Hepatocyte (in vitro differentiated cells): ENCODE results near the gene MAP2K2. TPM values are rescaled to one million over a fixed set of nuclear protein-coding genes. Genes with fewer than 3 reads are reported as not detected.

ENCODE experiments used
- DNase-seq: peaks from one replicate; pipeline ENCODE4 v3.0.0-alpha.2; 2016; ENCODE audit warnings: low spot score
- H2AFZ ChIP-seq: fragments of 200-600 bp; sonication (generic); 2 replicates; pipeline ENCODE4 v1.6.0; 2016; ENCODE audit warnings: antibody characterized with exemption, mild to moderate bottlenecking
- H3K27ac ChIP-seq: fragments of 200-600 bp; sonication (generic); 2 replicates; pipeline ENCODE4 v1.5.1; 2016; ENCODE audit warnings: mild to moderate bottlenecking
- H3K27me3 ChIP-seq: fragments of 200-600 bp; sonication (generic); 2 replicates; pipeline ENCODE4 v1.6.1; 2016
- H3K36me3 ChIP-seq: fragments of 200-600 bp; sonication (generic); replicated peaks from 2 replicates; pipeline ENCODE4 v1.5.1; 2016; ENCODE audit warnings: low read depth; ENCODE audit not compliant: insufficient read depth
- H3K4me1 ChIP-seq: fragments of 200-600 bp; sonication (generic); 2 replicates; pipeline ENCODE4 v1.5.1; 2016; ENCODE audit warnings: mild to moderate bottlenecking, moderate library complexity; ENCODE audit not compliant: insufficient read depth
- H3K4me2 ChIP-seq: fragments of 200-600 bp; sonication (generic); 2 replicates; pipeline ENCODE4 v1.6.0; 2016
- H3K4me3 ChIP-seq: fragments of 200-600 bp; sonication (generic); 2 replicates; pipeline ENCODE4 v1.5.1; 2016; ENCODE audit warnings: mild to moderate bottlenecking
- H3K79me2 ChIP-seq: fragments of 200-600 bp; sonication (generic); 2 replicates; pipeline ENCODE4 v1.6.0; 2017; ENCODE audit warnings: mild to moderate bottlenecking
- H3K9me2 ChIP-seq: fragments of 200-600 bp; sonication (generic); replicated peaks from 2 replicates; pipeline ENCODE4 v1.6.0; 2017; ENCODE audit warnings: mild to moderate bottlenecking; ENCODE audit not compliant: insufficient read depth
- H3K9me3 ChIP-seq: fragments of 200-600 bp; sonication (generic); 2 replicates; pipeline ENCODE4 v1.5.1; 2016; ENCODE audit warnings: low read depth, mild to moderate bottlenecking
- H4K20me1 ChIP-seq: fragments of 200-600 bp; sonication (generic); 2 replicates; pipeline ENCODE4 v1.6.0; 2016; ENCODE audit warnings: mild to moderate bottlenecking; ENCODE audit not compliant: insufficient read depth, poor library complexity, severe bottlenecking
- CTCF ChIP-seq: fragments of 200-600 bp; sonication (generic); IDR thresholded peaks from 2 replicates; pipeline ENCODE4 v1.5.1; 2016; ENCODE audit warnings: antibody characterized with exemption, mild to moderate bottlenecking; ENCODE audit not compliant: poor library complexity
- EZH2 ChIP-seq: fragments of 200-600 bp; sonication (generic); IDR thresholded peaks from 2 replicates; pipeline ENCODE4 v1.6.1; 2016; ENCODE audit warnings: antibody characterized with exemption, mild to moderate bottlenecking, borderline replicate concordance
- EZH2phosphoT487 ChIP-seq: fragments of 200-600 bp; sonication (generic); IDR thresholded peaks from one replicate; pipeline ENCODE4 v1.6.1; 2018; ENCODE audit warnings: antibody characterized with exemption, mild to moderate bottlenecking, low read depth, moderate library complexity; ENCODE audit not compliant: unreplicated experiment, severe bottlenecking
- WGBS: methylation state at CpG from one replicate; pipeline ENCODE4 v1.1.6; 2016; ENCODE audit warnings: low lambda C conversion rate; ENCODE audit errors: missing lambda C conversion rate; 5-methylcytosine and 5-hydroxymethylcytosine counted together
- polyA plus RNA-seq: library from polyadenylated mRNA; unstranded; fragments of >200 nt; fragmentation: Nextera tagmentation; extraction: Ambion mirVana; gene quantifications from 2 replicates; pipeline ENCODE4 v1.2.1, GENCODE V29; 2016
- total RNA-seq: library from RNA; depleted of rRNA; stranded (reverse); fragments of >200 nt; gene quantifications from 2 replicates; pipeline ENCODE4 v1.2.3, GENCODE V29; 2014

The MAP2K2 gene
- total and polyA plus RNA-seq, 2 experiments from 2014 or later, result 135 to 188 TPM

DNA sequence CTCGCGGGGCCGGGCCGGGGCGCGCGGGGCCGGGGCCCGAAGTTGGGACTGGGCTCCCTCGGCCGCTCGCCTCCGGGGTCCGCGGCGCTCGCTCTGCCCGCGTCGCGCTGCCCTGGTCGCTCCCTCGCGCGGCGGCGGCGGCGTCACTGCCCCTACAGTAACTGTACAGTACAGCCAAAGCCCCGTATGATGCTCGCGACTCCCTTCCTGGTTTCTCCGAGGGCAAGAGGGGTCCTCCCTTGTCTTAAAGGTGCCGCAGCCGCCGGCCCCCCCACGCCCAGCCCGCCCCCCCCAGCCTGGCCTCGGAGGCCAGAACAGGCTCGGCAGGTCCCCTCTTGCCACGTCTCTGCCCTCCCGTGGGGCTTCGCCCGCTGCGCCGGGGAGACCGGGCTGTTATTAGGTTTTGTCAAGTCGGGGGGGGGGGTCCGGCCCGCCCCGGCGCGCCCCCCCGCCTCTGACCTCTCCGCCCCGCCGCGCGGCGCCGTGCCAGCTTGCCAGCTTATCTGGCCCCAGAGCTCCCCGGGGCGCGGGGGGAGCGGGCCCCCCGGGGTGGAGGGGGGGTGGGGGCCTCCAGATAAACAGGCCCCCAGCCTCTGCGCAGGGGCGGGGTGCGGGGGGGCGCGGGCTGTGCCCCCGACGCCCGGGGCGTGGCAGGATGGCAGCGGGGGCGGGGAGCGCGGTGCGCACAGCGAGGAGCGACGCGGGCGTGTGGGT lies 57.1 kb downstream of the MAP2K2 start, which contains the start of gene ZBTB7A:
TSS of gene ZBTB7A (minus strand) at position 218 of the 714 bp plus-strand sequence. CDS start 11,667 bp downstream, outside the sequence.
- DNase-seq, result peak; percentile 90
- H3K4me1 ChIP-seq, result peaks cover 22% of the 10 kb centered on the region
- no peaks in the 10 kb centered on the region for H3K9me2 ChIP-seq
- H3K4me2 ChIP-seq, result peak within 1 kb of the TSS; percentile 97
- WGBS, result 2% methylated on average over 19 of the region's 85 CpGs
- peak within 1 kb of the TSS; percentile 98 for H3K27ac ChIP-seq
- TF ChIP-seq CTCF, result no peak
- no peak for TF ChIP-seq EZH2phosphoT487
- TF ChIP-seq EZH2, result no peak
- H3K4me3 ChIP-seq, result peak within 1 kb of the TSS; percentile 100
- H4K20me1 ChIP-seq, result peaks cover 32% of the 10 kb centered on the region
- no peaks in the 10 kb centered on the region for H3K27me3 ChIP-seq
- H2AFZ ChIP-seq, result peak within 1 kb of the TSS; percentile 96
- no peaks in the 10 kb centered on the region for H3K9me3 ChIP-seq
- H3K79me2 ChIP-seq, result peaks cover 36% of the 10 kb centered on the region
- no peaks in the 10 kb centered on the region for H3K36me3 ChIP-seq

DNA sequence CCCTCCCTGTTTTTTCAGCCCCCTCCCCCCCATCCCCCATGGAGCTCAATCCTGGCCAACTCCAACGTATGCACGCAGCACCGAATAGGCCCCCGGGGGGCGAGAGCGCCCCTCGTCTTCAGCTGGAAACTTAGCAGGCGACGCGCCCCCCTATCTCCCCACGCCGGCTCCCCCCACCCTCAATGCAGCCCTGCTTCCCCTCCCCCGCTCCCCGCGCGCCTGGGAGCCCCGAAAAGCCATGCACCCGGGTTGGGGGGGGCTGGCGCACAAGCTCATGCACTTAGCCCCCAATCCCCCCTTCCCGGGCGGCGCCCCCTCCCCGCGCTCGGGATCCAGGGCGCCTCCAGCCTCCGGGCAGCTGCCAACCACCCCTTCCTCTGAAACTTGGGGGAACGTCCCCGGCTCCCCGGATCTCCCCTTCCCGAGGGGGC lies 57.7 kb downstream of the MAP2K2 start:
- H3K9me3 ChIP-seq, result no peaks in the 10 kb centered on the region
- no peaks in the 10 kb centered on the region for H3K27me3 ChIP-seq
- peaks cover 29% of the 10 kb centered on the region for H3K4me1 ChIP-seq
- peak overlapping the region; percentile 51 for H2AFZ ChIP-seq
- H4K20me1 ChIP-seq, result peaks cover 38% of the 10 kb centered on the region
- H3K9me2 ChIP-seq, result no peaks in the 10 kb centered on the region
- H3K27ac ChIP-seq, result peak overlapping the region; percentile 98
- 4% methylated on average over 5 of the region's 31 CpGs for WGBS
- peak; percentile 1 for TF ChIP-seq CTCF
- no peak for TF ChIP-seq EZH2
- H3K4me2 ChIP-seq, result peak overlapping the region; percentile 97
- peak overlapping the region; percentile 100 for H3K4me3 ChIP-seq
- DNase-seq, result no peak
- H3K36me3 ChIP-seq, result no peaks in the 10 kb centered on the region
- peaks cover 43% of the 10 kb centered on the region for H3K79me2 ChIP-seq

GRCh38 chr19:4065430-4066175 lies 58.3 kb downstream of the MAP2K2 start:
- Histone ChIP-seq H3K27me3 (no peaks in the 10 kb centered on the region), H3K79me2 (peaks cover 48% of the 10 kb centered on the region), H3K4me3 (peak overlapping the region; percentile 7), H3K4me1 (peaks cover 35% of the 10 kb centered on the region), H4K20me1 (peaks cover 44% of the 10 kb centered on the region), H3K9me3 (no peaks in the 10 kb centered on the region), H3K36me3 (no peaks in the 10 kb centered on the region), H3K27ac (peak overlapping the region; percentile 71), H3K4me2 (no peak overlapping the region), H3K9me2 (no peaks in the 10 kb centered on the region), H2AFZ (no peak overlapping the region)
- WGBS, result no CpG with 5 or more reads among the region's 98 CpGs
- TF ChIP-seq CTCF (no peak), EZH2phosphoT487 (no peak), EZH2 (no peak)
- DNase-seq, result peak; percentile 99
